Osteoblast (primary cell): ENCODE results near the gene ABCC9. TPM values are rescaled to one million over a fixed set of nuclear protein-coding genes. Genes with fewer than 3 reads are reported as not detected.

Source experiments
- DNase-seq: peaks from one replicate; pipeline ENCODE4 v3.0.0; 2011; ENCODE audit warnings: low spot score, mixed read lengths; ENCODE audit not compliant: insufficient read length; ENCODE audit errors: missing footprints
- H2AFZ ChIP-seq: 2 replicates; pipeline ENCODE4 v1.6.0; 2011; ENCODE audit warnings: mild to moderate bottlenecking, low read length
- H3K27ac ChIP-seq: 2 replicates; pipeline ENCODE4 v1.5.1; 2011; ENCODE audit warnings: mild to moderate bottlenecking, low read depth, low read length, moderate library complexity
- H3K27me3 ChIP-seq: 2 replicates; pipeline ENCODE4 v1.6.0; 2012; ENCODE audit warnings: mild to moderate bottlenecking, control low read depth, inconsistent platforms, low read length, moderate library complexity; ENCODE audit not compliant: insufficient read depth
- H3K36me3 ChIP-seq: 2 replicates; pipeline ENCODE4 v1.5.1; 2011; ENCODE audit warnings: mild to moderate bottlenecking, low read length, control low read depth, moderate library complexity; ENCODE audit not compliant: insufficient read depth
- H3K4me1 ChIP-seq: 2 replicates; pipeline ENCODE4 v1.5.1; 2011; ENCODE audit warnings: mild to moderate bottlenecking, low read length, control low read depth, moderate library complexity; ENCODE audit not compliant: insufficient read depth
- H3K4me2 ChIP-seq: 2 replicates; pipeline ENCODE4 v1.6.0; 2011; ENCODE audit warnings: mild to moderate bottlenecking, low read length; ENCODE audit not compliant: insufficient read depth
- H3K4me3 ChIP-seq: fragments of 200-600 bp; sonication (generic); 3 replicates; pipeline ENCODE4 v1.5.1; 2012; ENCODE audit warnings: mild to moderate bottlenecking, low read length, inconsistent platforms; ENCODE audit not compliant: insufficient read depth
- H3K79me2 ChIP-seq: 2 replicates; pipeline ENCODE4 v1.6.0; 2012; ENCODE audit warnings: mild to moderate bottlenecking, low read length, control low read depth, inconsistent platforms; ENCODE audit not compliant: insufficient read depth
- H3K9me3 ChIP-seq: 2 replicates; pipeline ENCODE4 v1.5.1; 2011; ENCODE audit warnings: low read depth, low read length, control low read depth
- H4K20me1 ChIP-seq: 2 replicates; pipeline ENCODE4 v1.6.0; 2012; ENCODE audit warnings: mild to moderate bottlenecking, low read length, control low read depth; ENCODE audit not compliant: insufficient read depth
- total RNA-seq: library from RNA; depleted of rRNA; stranded (reverse); fragments of >200 nt; gene quantifications from 2 replicates; pipeline ENCODE4 v1.2.3, GENCODE V29; 2012
- TF ChIP-seq, protein P1 (sequence below): IDR thresholded peaks from 2 replicates; pipeline ENCODE4 v1.5.1; 2011; ENCODE audit warnings: mild to moderate bottlenecking, low read depth, low read length, moderate library complexity; ENCODE audit errors: extremely low read depth

ABCC9 gene
- total RNA-seq, 1 donor, result 14.5 TPM

DNA sequence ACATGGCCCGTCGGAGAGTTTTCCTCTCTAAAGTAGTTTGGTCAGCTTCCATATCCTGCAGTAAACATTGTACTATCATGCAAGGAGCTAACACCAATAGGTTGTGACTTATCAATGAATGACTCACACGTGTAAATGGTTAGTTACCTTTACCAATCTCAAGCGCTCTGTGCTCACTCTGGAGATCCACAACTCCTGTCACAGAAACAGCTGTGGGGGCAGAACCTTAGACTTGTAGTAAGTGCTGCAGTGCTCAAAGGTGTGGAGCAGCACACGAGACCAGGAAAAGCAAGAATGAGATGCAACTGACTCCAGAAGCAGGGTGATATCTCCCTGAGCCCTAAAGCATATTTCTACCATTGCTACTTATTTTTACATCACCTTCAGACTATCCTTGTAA lies 93.0 kb downstream of the ABCC9 start:
- TF ChIP-seq, protein P1, sequence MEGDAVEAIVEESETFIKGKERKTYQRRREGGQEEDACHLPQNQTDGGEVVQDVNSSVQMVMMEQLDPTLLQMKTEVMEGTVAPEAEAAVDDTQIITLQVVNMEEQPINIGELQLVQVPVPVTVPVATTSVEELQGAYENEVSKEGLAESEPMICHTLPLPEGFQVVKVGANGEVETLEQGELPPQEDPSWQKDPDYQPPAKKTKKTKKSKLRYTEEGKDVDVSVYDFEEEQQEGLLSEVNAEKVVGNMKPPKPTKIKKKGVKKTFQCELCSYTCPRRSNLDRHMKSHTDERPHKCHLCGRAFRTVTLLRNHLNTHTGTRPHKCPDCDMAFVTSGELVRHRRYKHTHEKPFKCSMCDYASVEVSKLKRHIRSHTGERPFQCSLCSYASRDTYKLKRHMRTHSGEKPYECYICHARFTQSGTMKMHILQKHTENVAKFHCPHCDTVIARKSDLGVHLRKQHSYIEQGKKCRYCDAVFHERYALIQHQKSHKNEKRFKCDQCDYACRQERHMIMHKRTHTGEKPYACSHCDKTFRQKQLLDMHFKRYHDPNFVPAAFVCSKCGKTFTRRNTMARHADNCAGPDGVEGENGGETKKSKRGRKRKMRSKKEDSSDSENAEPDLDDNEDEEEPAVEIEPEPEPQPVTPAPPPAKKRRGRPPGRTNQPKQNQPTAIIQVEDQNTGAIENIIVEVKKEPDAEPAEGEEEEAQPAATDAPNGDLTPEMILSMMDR, result no peak
- DNase-seq, result no peak
- H2AFZ ChIP-seq, result no peak overlapping the region
- peaks cover 5% of the 10 kb centered on the region for H3K4me1 ChIP-seq
- H3K27me3 ChIP-seq, result no peaks in the 10 kb centered on the region
- H3K4me2 ChIP-seq, result no peak overlapping the region
- no peak overlapping the region for H3K27ac ChIP-seq
- H4K20me1 ChIP-seq, result no peaks in the 10 kb centered on the region
- no peak overlapping the region for H3K4me3 ChIP-seq
- no peaks in the 10 kb centered on the region for H3K9me3 ChIP-seq
- no peaks in the 10 kb centered on the region for H3K79me2 ChIP-seq
- no peaks in the 10 kb centered on the region for H3K36me3 ChIP-seq

DNA sequence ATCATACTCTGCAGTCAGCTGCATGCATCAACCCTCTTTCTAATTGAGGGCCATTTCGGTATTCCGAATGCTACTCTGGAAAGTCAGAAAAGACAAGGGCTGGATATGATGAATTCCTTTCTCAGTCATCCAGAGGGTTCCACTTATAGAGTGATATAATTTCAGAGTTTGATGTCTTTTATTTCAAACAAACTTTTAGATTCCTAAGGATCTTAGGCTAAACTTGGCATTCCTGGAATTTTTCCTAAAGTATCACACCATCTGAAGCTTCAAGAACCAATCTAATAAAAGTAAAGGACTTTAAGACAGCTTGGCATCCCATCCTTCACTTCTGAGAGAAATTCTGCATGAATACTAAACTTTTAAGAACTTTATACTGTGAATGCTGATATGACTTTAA lies 97.4 kb downstream of the ABCC9 start:
- Histone ChIP-seq H3K4me2 (no peak overlapping the region), H4K20me1 (no peaks in the 10 kb centered on the region), H3K4me3 (no peak overlapping the region), H3K9me3 (no peaks in the 10 kb centered on the region), H3K36me3 (no peaks in the 10 kb centered on the region), H3K79me2 (no peaks in the 10 kb centered on the region), H3K27ac (no peak overlapping the region), H3K27me3 (no peaks in the 10 kb centered on the region), H3K4me1 (peaks cover 4% of the 10 kb centered on the region), H2AFZ (no peak overlapping the region)
- TF ChIP-seq, protein P1, result no peak
- DNase-seq, result no peak

DNA sequence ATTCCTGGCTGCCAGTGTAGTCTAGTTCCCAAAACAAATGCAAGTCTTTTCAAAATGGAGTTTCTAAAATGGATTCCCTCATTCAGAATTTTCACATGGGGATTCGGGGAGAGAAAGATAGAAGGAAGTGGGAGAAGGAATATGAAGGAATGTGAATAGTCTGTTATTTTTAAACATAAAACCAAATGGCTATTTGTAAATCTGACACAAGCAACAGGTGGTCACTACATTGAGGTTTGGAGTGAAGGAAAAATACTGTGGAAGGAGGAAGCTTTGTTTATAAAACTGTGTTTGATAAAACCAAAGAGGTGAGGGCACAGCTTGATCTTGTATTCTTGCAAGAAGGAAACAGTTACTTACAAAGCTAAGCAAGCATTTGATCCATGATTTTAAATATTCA lies 101.5 kb downstream of the ABCC9 start:
- peaks cover 4% of the 10 kb centered on the region for H3K4me1 ChIP-seq
- no peaks in the 10 kb centered on the region for H3K36me3 ChIP-seq
- H2AFZ ChIP-seq, result no peak overlapping the region
- TF ChIP-seq, protein P1, result no peak
- H3K27ac ChIP-seq, result no peak overlapping the region
- H3K27me3 ChIP-seq, result no peaks in the 10 kb centered on the region
- no peak overlapping the region for H3K4me3 ChIP-seq
- no peaks in the 10 kb centered on the region for H4K20me1 ChIP-seq
- H3K9me3 ChIP-seq, result no peaks in the 10 kb centered on the region
- H3K79me2 ChIP-seq, result no peaks in the 10 kb centered on the region
- DNase-seq, result no peak
- H3K4me2 ChIP-seq, result no peak overlapping the region

DNA sequence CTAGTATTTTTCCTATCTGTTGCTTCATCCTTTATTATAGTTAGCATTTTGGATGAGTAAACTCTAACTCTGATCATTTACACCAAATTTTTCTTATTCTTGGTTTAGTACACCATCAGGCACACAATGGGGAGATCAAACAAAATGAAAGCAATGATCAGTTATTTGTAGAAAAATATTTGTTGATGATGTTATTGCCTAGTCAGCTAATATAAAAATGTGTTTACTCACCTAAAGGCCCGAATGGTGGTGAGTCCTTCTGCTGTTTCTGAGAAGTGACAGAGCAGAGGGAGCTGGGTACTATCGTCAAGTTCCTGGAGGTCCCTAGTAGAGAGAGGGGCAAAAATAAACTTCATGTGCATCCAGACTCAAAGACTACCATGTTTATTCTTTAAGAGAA lies 103.4 kb downstream of the ABCC9 start:
- TF ChIP-seq, protein P1, result no peak
- Histone ChIP-seq H3K9me3 (no peaks in the 10 kb centered on the region), H3K27ac (no peak overlapping the region), H4K20me1 (no peaks in the 10 kb centered on the region), H3K27me3 (no peaks in the 10 kb centered on the region), H3K4me2 (no peak overlapping the region), H3K4me1 (peaks cover 4% of the 10 kb centered on the region), H3K79me2 (no peaks in the 10 kb centered on the region), H3K36me3 (no peaks in the 10 kb centered on the region), H2AFZ (no peak overlapping the region), H3K4me3 (no peak overlapping the region)
- DNase-seq, result no peak
